HEK293 (cell line): ENCODE measurements around the gene PDGFD.

Experiments used
- CTCF ChIA-PET: fragments of 350-600 bp; formaldehyde crosslinking; extraction: SDS; loops from one replicate; lab custom pipeline; 2021; ENCODE audit warnings: antibody characterized with exemption; lab: Yijun Ruan, JAX
- POLR2A ChIA-PET: fragments of 300-600 bp; formaldehyde crosslinking; extraction: SDS; loops from one replicate; lab custom pipeline; 2020; ENCODE audit warnings: antibody characterized with exemption, inconsistent platforms; lab: Yijun Ruan, JAX
- H3K27ac ChIP-seq: fragments of 200-500 bp; sonication (Bioruptor generic); 2 replicates; pipeline ENCODE4 v1.5.1; 2014; ENCODE audit warnings: low read depth, low read length, control low read depth, inconsistent platforms; ENCODE audit errors: extremely low read depth
- H3K36me3 ChIP-seq, 2 experiments: fragments of 200-500 bp in 1 of 2; sonication (Bioruptor generic) in 1 of 2; 1 replicate in 1 of 2; 2 replicates in 1 of 2; pipeline ENCODE4 v1.5.1; 2014 to 2017; ENCODE audit warnings: inconsistent platforms in 2 of 2, low read length in 2 of 2; ENCODE audit not compliant: control insufficient read depth in 2 of 2, insufficient read depth in 1 of 2
- H3K4me1 ChIP-seq: fragments of 200-500 bp; sonication (Bioruptor generic); 2 replicates; pipeline ENCODE4 v1.5.1; 2014; ENCODE audit warnings: mild to moderate bottlenecking, low read length, inconsistent platforms; ENCODE audit not compliant: control insufficient read depth, insufficient read depth
- H3K4me3 ChIP-seq: 2 replicates; pipeline ENCODE4 v1.5.1; 2011; ENCODE audit warnings: low read depth, mild to moderate bottlenecking, control low read depth, low read length, moderate library complexity
- H3K9me3 ChIP-seq: fragments of 200-500 bp; sonication (Bioruptor generic); 2 replicates; pipeline ENCODE4 v1.5.1; 2014; ENCODE audit warnings: low read depth, low read length, inconsistent platforms; ENCODE audit not compliant: control insufficient read depth, insufficient read depth
- GLIS1 ChIP-seq: fragments of 450-650 bp; formaldehyde crosslinking; IDR thresholded peaks from 2 replicates; pipeline ENCODE4 v1.5.1; 2016; ENCODE audit warnings: missing biosample characterization, missing genetic modification characterization
- HOXD13 ChIP-seq: sonication (generic); formaldehyde crosslinking; IDR thresholded peaks from 2 replicates; pipeline ENCODE4 v1.8.0; 2022; ENCODE audit warnings: missing genetic modification reagents, borderline replicate concordance
- KLF10 ChIP-seq: fragments of 450-650 bp; IDR thresholded peaks from 2 replicates; pipeline ENCODE4 v1.5.1; 2018; ENCODE audit warnings: missing biosample characterization, mild to moderate bottlenecking, missing genetic modification characterization
- SCRT1 ChIP-seq: fragments of 450-650 bp; formaldehyde crosslinking; IDR thresholded peaks from 2 replicates; pipeline ENCODE4 v1.5.1; 2016; ENCODE audit warnings: missing biosample characterization, missing genetic modification characterization, borderline replicate concordance
- SETDB1 ChIP-seq: IDR thresholded peaks from one replicate; pipeline ENCODE4 v1.6.1; 2017; ENCODE audit warnings: mild to moderate bottlenecking, low read length, moderate library complexity, mixed read lengths; ENCODE audit not compliant: insufficient read length
- ZBTB8A ChIP-seq: fragments of 450-650 bp; formaldehyde crosslinking; IDR thresholded peaks from 2 replicates; pipeline ENCODE4 v1.5.1; 2016; ENCODE audit warnings: missing biosample characterization, missing genetic modification characterization
- ZFP3 ChIP-seq: fragments of 450-650 bp; formaldehyde crosslinking; IDR thresholded peaks from 2 replicates; pipeline ENCODE4 v1.5.1; 2016; ENCODE audit warnings: low read depth, missing biosample characterization, missing genetic modification characterization
- ZNF114 ChIP-seq: fragments of 450-650 bp; formaldehyde crosslinking; IDR thresholded peaks from 2 replicates; pipeline ENCODE4 v1.5.0; 2017; ENCODE audit warnings: missing biosample characterization, missing genetic modification characterization
- ZNF146 ChIP-seq: fragments of 450-650 bp; formaldehyde crosslinking; IDR thresholded peaks from 2 replicates; pipeline ENCODE4 v1.5.1; 2016; ENCODE audit warnings: missing biosample characterization, missing genetic modification characterization
- ZNF19 ChIP-seq: fragments of 450-650 bp; formaldehyde crosslinking; IDR thresholded peaks from 2 replicates; pipeline ENCODE4; 2016; ENCODE audit warnings: missing biosample characterization, missing genetic modification characterization, low read depth
- ZNF280C ChIP-seq: fragments of 450-650 bp; formaldehyde crosslinking; IDR thresholded peaks from 2 replicates; pipeline ENCODE4 v1.5.1; 2016; ENCODE audit warnings: missing biosample characterization, missing genetic modification characterization
- ZNF324 ChIP-seq: fragments of 450-650 bp; formaldehyde crosslinking; IDR thresholded peaks from 2 replicates; pipeline ENCODE4 v1.5.1; 2016; ENCODE audit warnings: missing biosample characterization, missing genetic modification characterization
- ZNF394 ChIP-seq: fragments of 450-650 bp; formaldehyde crosslinking; IDR thresholded peaks from 2 replicates; pipeline ENCODE4 v1.5.1; 2016; ENCODE audit warnings: missing biosample characterization, missing genetic modification characterization, mild to moderate bottlenecking, moderate library complexity, borderline replicate concordance
- ZNF48 ChIP-seq: fragments of 450-650 bp; formaldehyde crosslinking; IDR thresholded peaks from 2 replicates; pipeline ENCODE4 v1.5.1; 2016; ENCODE audit warnings: missing biosample characterization, missing genetic modification characterization
- ZNF521 ChIP-seq: fragments of 450-650 bp; formaldehyde crosslinking; IDR thresholded peaks from 2 replicates; pipeline ENCODE4 v1.5.1; 2017; ENCODE audit warnings: missing biosample characterization, mild to moderate bottlenecking, missing genetic modification characterization
- ZNF544 ChIP-seq: fragments of 450-650 bp; formaldehyde crosslinking; IDR thresholded peaks from 2 replicates; pipeline ENCODE4 v1.5.0; 2017; ENCODE audit warnings: missing biosample characterization, missing genetic modification characterization
- ZNF549 ChIP-seq: fragments of 450-650 bp; IDR thresholded peaks from 2 replicates; pipeline ENCODE4 v1.5.1; 2018; ENCODE audit warnings: missing biosample characterization, missing genetic modification characterization, mild to moderate bottlenecking, inconsistent platforms, moderate library complexity
- ZNF610 ChIP-seq: fragments of 450-650 bp; formaldehyde crosslinking; IDR thresholded peaks from 2 replicates; pipeline ENCODE4 v1.5.1; 2016; ENCODE audit warnings: missing biosample characterization, missing genetic modification characterization, borderline replicate concordance
- ZNF624 ChIP-seq: fragments of 450-650 bp; formaldehyde crosslinking; IDR thresholded peaks from 2 replicates; pipeline ENCODE4 v1.5.1; 2017; ENCODE audit warnings: missing biosample characterization, missing genetic modification characterization
- ZNF658 ChIP-seq: fragments of 450-650 bp; formaldehyde crosslinking; IDR thresholded peaks from 2 replicates; pipeline ENCODE4; 2016; ENCODE audit warnings: missing biosample characterization, missing genetic modification characterization
- ZNF707 ChIP-seq: fragments of 450-650 bp; formaldehyde crosslinking; IDR thresholded peaks from 2 replicates; pipeline ENCODE4 v1.5.1; 2016; ENCODE audit warnings: missing biosample characterization, missing genetic modification characterization
- ZNF777 ChIP-seq: fragments of 450-650 bp; formaldehyde crosslinking; IDR thresholded peaks from 2 replicates; pipeline ENCODE4 v1.5.1; 2017; ENCODE audit warnings: missing biosample characterization, missing genetic modification characterization, borderline replicate concordance
- ZSCAN4 ChIP-seq: fragments of 450-650 bp; formaldehyde crosslinking; IDR thresholded peaks from 2 replicates; pipeline ENCODE4 v1.5.1; 2017; ENCODE audit warnings: missing biosample characterization, missing genetic modification characterization
- TF ChIP-seq, protein P1 (sequence below): fragments of 450-650 bp; formaldehyde crosslinking; IDR thresholded peaks from 2 replicates; pipeline ENCODE4 v1.5.1; 2016; ENCODE audit warnings: missing biosample characterization, missing genetic modification characterization, low read depth
- TF ChIP-seq, protein P2 (sequence below): fragments of 450-650 bp; formaldehyde crosslinking; IDR thresholded peaks from 2 replicates; pipeline ENCODE4 v1.5.1; 2016; ENCODE audit warnings: missing biosample characterization, missing genetic modification characterization

PDGFD gene

GRCh38 chr11:104118105-104118744 is 45.7 kb downstream of the PDGFD start:
- POLR2A ChIA-PET = no interaction called here
- TF ChIP-seq KLF10 (tag by site-specific recombination) (no peak), ZFP3 (no peak)
- TF ChIP-seq, protein P1, sequence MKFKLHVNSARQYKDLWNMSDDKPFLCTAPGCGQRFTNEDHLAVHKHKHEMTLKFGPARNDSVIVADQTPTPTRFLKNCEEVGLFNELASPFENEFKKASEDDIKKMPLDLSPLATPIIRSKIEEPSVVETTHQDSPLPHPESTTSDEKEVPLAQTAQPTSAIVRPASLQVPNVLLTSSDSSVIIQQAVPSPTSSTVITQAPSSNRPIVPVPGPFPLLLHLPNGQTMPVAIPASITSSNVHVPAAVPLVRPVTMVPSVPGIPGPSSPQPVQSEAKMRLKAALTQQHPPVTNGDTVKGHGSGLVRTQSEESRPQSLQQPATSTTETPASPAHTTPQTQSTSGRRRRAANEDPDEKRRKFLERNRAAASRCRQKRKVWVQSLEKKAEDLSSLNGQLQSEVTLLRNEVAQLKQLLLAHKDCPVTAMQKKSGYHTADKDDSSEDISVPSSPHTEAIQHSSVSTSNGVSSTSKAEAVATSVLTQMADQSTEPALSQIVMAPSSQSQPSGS (tag by site-specific recombination) = no peak
- Histone ChIP-seq H3K4me3 (no peak overlapping the region), H3K9me3 (no peaks in the 10 kb centered on the region), H3K36me3 (no peaks in the 10 kb centered on the region), H3K27ac (no peak overlapping the region), H3K4me1 (no peaks in the 10 kb centered on the region)
- CTCF ChIA-PET = interaction anchor here (0.7 kb wide), 1 partner anchor 24 kb away, joined by 3 read pairs; no protein-coding TSS in a partner anchor

DNA sequence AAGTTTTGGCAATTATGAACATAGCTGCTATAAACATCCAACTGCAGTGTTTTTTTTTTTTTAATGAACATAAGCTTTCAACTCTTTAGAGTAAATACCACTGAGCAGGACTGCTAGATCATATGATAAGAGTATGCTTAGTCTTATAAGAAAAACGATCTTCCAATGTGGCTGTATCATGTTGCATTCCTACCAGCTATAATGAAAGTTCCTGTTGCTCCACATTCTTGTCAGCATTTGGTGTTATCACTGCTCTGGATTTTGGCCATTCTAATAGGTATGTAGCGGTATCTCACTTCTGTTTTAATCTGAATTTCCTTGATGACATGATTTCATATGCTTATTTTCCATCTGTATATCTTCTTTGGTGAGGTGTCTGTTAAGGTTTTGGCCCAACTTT is 50.4 kb downstream of the PDGFD start:
- Histone ChIP-seq H3K9me3 (no peaks in the 10 kb centered on the region), H3K4me1 (no peaks in the 10 kb centered on the region), H3K4me3 (no peak overlapping the region), H3K36me3 (no peaks in the 10 kb centered on the region), H3K27ac (no peak overlapping the region)
- ChIA-PET CTCF (interaction anchor here (0.7 kb wide), 1 partner anchor 34 kb away, joined by 3 read pairs; no protein-coding TSS in a partner anchor), POLR2A (no interaction called here)
- TF ChIP-seq ZNF624 (tag by site-specific recombination) = no peak
- TF ChIP-seq, protein P2, sequence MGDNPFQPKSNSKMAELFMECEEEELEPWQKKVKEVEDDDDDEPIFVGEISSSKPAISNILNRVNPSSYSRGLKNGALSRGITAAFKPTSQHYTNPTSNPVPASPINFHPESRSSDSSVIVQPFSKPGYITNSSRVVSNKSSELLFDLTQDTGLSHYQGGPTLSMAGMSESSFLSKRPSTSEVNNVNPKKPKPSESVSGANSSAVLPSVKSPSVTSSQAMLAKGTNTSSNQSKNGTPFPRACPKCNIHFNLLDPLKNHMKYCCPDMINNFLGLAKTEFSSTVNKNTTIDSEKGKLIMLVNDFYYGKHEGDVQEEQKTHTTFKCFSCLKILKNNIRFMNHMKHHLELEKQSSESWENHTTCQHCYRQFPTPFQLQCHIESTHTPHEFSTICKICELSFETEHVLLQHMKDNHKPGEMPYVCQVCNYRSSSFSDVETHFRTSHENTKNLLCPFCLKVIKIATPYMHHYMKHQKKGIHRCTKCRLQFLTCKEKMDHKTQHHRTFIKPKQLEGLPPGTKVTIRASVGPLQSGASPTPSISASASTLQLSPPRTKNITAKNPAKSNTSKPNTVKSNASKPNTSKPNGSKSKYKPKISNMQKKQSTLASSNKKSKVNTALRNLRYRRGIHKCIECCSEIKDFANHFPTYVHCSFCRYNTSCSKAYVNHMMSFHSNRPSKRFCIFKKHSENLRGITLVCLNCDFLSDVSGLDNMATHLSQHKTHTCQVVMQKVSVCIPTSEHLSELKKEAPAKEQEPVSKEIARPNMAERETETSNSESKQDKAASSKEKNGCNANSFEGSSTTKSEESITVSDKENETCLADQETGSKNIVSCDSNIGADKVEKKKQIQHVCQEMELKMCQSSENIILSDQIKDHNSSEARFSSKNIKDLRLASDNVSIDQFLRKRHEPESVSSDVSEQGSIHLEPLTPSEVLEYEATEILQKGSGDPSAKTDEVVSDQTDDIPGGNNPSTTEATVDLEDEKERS = no peak
- no peak for TF ChIP-seq ZNF394
- TF ChIP-seq ZNF48 (tag by site-specific recombination) = no peak
- TF ChIP-seq ZNF610 (tag by site-specific recombination) = no peak
- no peak for TF ChIP-seq ZNF777 (tag by site-specific recombination)
- TF ChIP-seq ZNF146 = no peak
- no peak for TF ChIP-seq ZNF19
- TF ChIP-seq ZBTB8A (tag by site-specific recombination) = no peak
- TF ChIP-seq ZNF280C = no peak
- TF ChIP-seq ZNF114 (tag by site-specific recombination) = no peak

DNA sequence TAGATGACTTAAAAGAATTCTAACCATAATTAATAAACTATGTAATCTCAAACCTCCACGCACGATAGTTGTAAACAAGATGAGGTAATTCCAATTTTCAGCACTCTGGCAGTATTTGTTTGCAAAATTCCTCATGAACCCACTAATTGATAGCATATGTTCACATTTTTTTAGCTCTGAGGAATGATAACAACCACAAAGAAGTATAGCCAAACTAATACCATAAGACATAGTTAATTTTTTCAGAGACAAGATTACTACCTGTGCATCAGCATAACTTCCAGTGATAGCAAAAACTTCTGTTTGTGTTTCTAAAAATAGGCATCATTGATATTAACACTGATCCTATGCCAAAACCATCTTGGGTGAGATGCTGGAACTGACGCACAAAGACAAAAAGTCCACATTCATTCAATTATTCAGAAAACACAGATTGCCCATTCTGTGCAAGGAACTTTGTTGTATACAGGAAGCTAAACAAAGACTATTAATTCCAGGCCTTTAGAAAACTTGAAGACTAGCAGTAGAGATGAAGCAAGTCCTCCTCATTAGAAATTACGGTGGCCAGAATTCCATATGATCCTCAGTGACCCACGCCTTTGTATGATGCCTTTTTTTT is 57.7 kb downstream of the PDGFD start:
- Histone ChIP-seq H3K27ac (no peak overlapping the region), H3K36me3 (no peaks in the 10 kb centered on the region), H3K4me3 (no peak overlapping the region), H3K4me1 (peaks cover 3% of the 10 kb centered on the region; the same call in 1 of the 2 replicates), H3K9me3 (no peaks in the 10 kb centered on the region)
- POLR2A ChIA-PET = no interaction called here
- CTCF ChIA-PET = no interaction called here
- TF ChIP-seq ZNF544 (no peak), SCRT1 (no peak), HOXD13 (CRISPR knock-in tag) (no peak), ZNF658 (tag by site-specific recombination) (no peak), ZNF549 (tag by site-specific recombination) (no peak), ZNF114 (tag by site-specific recombination) (no peak), ZSCAN4 (tag by site-specific recombination) (no peak), ZNF521 (tag by site-specific recombination) (no peak), ZNF324 (tag by site-specific recombination) (no peak), ZNF707 (no peak), SETDB1 (no peak), GLIS1 (no peak)
